GM12872 (cell line): Measurements from ENCODE around the gene ITIH5.

Experiments used
- CTCF ChIP-seq: IDR thresholded peaks from 3 replicates; pipeline ENCODE4 v1.5.1; 2011; ENCODE audit warnings: low read depth, mild to moderate bottlenecking, low read length, moderate library complexity; ENCODE audit not compliant: insufficient read depth

ITIH5 gene

GRCh38 chr10:7667262-7668141, 736 bp upstream of the ITIH5 start:
- TF ChIP-seq CTCF = no peak

GRCh38 chr10:7665767-7666166, 999 bp downstream of the ITIH5 start:
- TF ChIP-seq CTCF = no peak

- no peak for TF ChIP-seq CTCF
These were observed 2.1 kb downstream of the ITIH5 start for GRCh38 chr10:7664707-7665106.

GRCh38 chr10:7662522-7662921, 4.2 kb downstream of the ITIH5 start:
- TF ChIP-seq CTCF = no peak

GRCh38 chr10:7659560-7659959, 7.2 kb downstream of the ITIH5 start:
- TF ChIP-seq CTCF = no peak

- TF ChIP-seq CTCF = no peak
These were observed 9.2 kb downstream of the ITIH5 start for GRCh38 chr10:7657552-7657951.

- TF ChIP-seq CTCF = no peak
These were observed 14.8 kb downstream of the ITIH5 start for GRCh38 chr10:7651853-7652470.
